Upper lobe of left lung (tissue), 6 donors: Measurements from ENCODE around the gene VDR. TPM values are rescaled to one million over a fixed set of nuclear protein-coding genes. Genes with fewer than 3 reads are reported as not detected.
A peak's percentile ranks its signal among the peaks of the same experiment; 100 is the strongest.

Source experiments
- ATAC-seq, 2 donors: fragments of 200-7000 bp; cut with Tn5 transposase; one replicate each; pipeline ENCODE4 v1.9.1; 2022; ENCODE audit warnings: mild to moderate bottlenecking in 2 of 2, moderate library complexity in 2 of 2; ENCODE audit not compliant: low FRiP score in 2 of 2
- DNase-seq, 2 donors: peaks; one replicate each; pipeline ENCODE4 v3.0.0-alpha.2; 2019 to 2020
- H3K27ac ChIP-seq, 4 donors: fragments of 200-600 bp; sonication (generic); one replicate each; pipeline ENCODE4 v1.5.1; 2016 to 2019
- H3K27me3 ChIP-seq, 4 donors: fragments of 200-600 bp; sonication (generic); one replicate each; pipeline ENCODE4 v1.5.1; 2017 to 2019
- H3K36me3 ChIP-seq, 4 donors: fragments of 200-600 bp; sonication (generic); one replicate each; pipeline ENCODE4 v1.5.1; 2016 to 2019
- H3K4me1 ChIP-seq, 4 donors: fragments of 200-600 bp; sonication (generic); one replicate each; pipeline ENCODE4 v1.5.1; 2018 to 2019
- H3K4me3 ChIP-seq, 4 donors: fragments of 200-600 bp; sonication (generic); one replicate each; pipeline ENCODE4 v1.5.1; 2017 to 2019; ENCODE audit warnings: mild to moderate bottlenecking in 2 of 4, moderate library complexity in 1 of 4
- H3K9me3 ChIP-seq, 4 donors: fragments of 200-600 bp; sonication (generic); one replicate each; pipeline ENCODE4 v1.5.1; 2018 to 2019
- EP300 ChIP-seq, 4 donors: sonication (generic); formaldehyde crosslinking; IDR thresholded peaks; one replicate each; pipeline ENCODE4 v1.5.1; 2017; ENCODE audit warnings: antibody characterized with exemption in 4 of 4, control low read depth in 2 of 4
- POLR2A ChIP-seq, 4 donors: fragments of 450-650 bp; IDR thresholded peaks; one replicate each; pipeline ENCODE4 v1.5.1; 2016 to 2017; ENCODE audit warnings: antibody characterized with exemption in 4 of 4, mild to moderate bottlenecking in 2 of 4
- POLR2AphosphoS5 ChIP-seq, 2 donors: sonication (generic); formaldehyde crosslinking; IDR thresholded peaks; one replicate each; pipeline ENCODE4 v1.5.1; 2017; ENCODE audit warnings: antibody characterized with exemption in 2 of 2
- WGBS, 2 donors: methylation state at CpG; one replicate each; pipeline ENCODE4 v1.1.5; 2017 to 2018; 5-methylcytosine and 5-hydroxymethylcytosine counted together
- total RNA-seq, 6 donors: library from RNA; depleted of rRNA in 4 of 6; stranded (reverse); fragments of >200 nt in 4 of 6; gene quantifications; one replicate each; pipeline versions ENCODE4 v1.1.0 to v1.2.1, GENCODE V29; 2016 to 2021
- TF ChIP-seq, protein P1 (sequence below), 6 experiments: fragments of 450-650 bp in 4 of 6; fragments of 200-600 bp in 2 of 6; sonication (generic) in 2 of 6; IDR thresholded peaks; one replicate each; pipeline ENCODE4 v1.5.1; 2016 to 2019; ENCODE audit warnings: antibody characterized with exemption in 6 of 6
- donor health status: DM: no; HTN: no; CAD: no; lungs with moderate emphysema.
- donor health status: DM: no; HTN: yes; CAD: no; lungs with severe emphysema.

Gene VDR
- total RNA-seq, 6 donors from 2014 or later, result 23.0 to 41.1 (median 27.5) TPM

DNA sequence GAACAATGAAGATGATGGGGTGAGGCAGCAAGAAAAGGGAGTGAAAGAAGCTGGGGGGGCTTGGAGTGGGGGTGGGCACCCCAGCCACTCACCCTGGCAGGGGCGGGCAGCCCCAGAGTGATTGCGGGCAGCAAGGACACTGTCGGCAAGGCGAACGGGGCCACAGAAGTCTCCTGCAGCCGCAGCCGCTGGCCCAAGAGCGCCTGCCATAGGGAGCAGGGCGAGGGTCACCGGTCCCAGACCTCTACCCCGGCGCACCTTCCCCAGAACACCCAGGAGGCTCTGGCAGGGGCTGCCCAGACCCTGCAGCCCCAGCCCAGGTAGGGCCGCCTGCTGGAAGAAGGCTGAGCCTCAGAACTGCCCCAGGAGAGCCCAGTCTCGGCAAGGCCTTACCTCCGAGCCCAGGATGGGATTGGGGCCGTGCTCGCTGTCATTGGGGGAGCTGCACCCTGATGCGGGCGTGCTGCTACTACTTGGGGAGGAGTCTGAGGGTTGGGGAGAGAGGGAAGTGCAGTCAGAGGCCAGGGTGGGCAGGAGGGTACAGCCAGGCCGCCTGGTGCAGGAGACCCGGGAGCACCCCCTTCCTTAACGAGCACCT is 108.9 kb downstream of the VDR start:
- no peak overlapping the region for H3K27ac ChIP-seq
- no peaks in the 10 kb centered on the region for H3K9me3 ChIP-seq
- TF ChIP-seq POLR2A (IDR thresholded peaks at IDR 0.05), result no peak
- TF ChIP-seq, protein P1, sequence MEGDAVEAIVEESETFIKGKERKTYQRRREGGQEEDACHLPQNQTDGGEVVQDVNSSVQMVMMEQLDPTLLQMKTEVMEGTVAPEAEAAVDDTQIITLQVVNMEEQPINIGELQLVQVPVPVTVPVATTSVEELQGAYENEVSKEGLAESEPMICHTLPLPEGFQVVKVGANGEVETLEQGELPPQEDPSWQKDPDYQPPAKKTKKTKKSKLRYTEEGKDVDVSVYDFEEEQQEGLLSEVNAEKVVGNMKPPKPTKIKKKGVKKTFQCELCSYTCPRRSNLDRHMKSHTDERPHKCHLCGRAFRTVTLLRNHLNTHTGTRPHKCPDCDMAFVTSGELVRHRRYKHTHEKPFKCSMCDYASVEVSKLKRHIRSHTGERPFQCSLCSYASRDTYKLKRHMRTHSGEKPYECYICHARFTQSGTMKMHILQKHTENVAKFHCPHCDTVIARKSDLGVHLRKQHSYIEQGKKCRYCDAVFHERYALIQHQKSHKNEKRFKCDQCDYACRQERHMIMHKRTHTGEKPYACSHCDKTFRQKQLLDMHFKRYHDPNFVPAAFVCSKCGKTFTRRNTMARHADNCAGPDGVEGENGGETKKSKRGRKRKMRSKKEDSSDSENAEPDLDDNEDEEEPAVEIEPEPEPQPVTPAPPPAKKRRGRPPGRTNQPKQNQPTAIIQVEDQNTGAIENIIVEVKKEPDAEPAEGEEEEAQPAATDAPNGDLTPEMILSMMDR (IDR thresholded peaks at IDR 0.05), result no peak
- TF ChIP-seq EP300 (IDR thresholded peaks at IDR 0.05), result no peak
- no peak for TF ChIP-seq POLR2AphosphoS5 (IDR thresholded peaks at IDR 0.05)
- no peak overlapping the region for H3K4me3 ChIP-seq
- DNase-seq (no peak), ATAC-seq (no peak)
- H3K36me3 ChIP-seq, result peaks cover 40 to 82% (median 76%) of the 10 kb centered on the region in 4 donors
- peaks cover 18 to 27% (median 20%) of the 10 kb centered on the region in 4 donors for H3K4me1 ChIP-seq
- no peaks in the 10 kb centered on the region for H3K27me3 ChIP-seq
- WGBS, 2 donors, result 91 to 95% methylated on average over 6 to 21 of the region's 22 CpGs

DNA sequence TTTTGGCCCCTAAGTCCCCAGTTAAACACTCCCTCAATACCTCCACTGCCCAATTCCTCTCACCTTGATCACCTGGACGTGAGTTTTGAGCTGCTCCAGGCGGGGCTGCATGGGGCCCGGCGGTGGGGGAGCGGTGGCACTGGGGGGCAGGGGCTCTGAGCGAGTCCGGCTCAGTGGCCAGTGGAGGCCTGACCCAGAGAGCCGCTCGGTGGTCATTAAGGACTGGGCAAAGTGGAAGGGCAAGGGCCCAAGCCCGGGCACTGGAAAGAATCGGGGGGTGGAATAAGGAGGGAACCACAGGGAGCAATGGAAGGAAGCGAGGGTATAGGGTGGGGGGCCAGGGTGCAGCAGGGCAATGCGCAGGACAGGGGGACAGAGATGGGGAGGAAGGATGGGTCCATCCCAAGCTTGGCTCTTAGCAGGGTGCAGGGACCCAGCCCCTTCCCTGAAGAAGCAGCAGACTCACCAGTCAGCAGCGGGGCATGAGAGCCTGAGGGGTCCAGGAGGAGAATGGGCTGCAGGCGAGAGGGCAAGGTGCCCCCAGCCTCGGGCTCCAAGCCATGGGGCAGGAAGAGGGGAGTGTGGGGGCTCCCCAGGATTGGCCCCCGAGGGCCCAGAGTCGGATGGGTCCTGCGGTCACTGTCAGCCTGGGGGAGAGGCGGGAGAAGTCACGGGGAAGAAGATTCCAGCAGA is 109.5 kb downstream of the VDR start:
- Histone ChIP-seq H3K27ac (peak overlapping the region in 2 of 4 donors; percentile 15 to 34), H3K9me3 (no peaks in the 10 kb centered on the region), H3K4me1 (peaks cover 12 to 21% (median 13%) of the 10 kb centered on the region in 4 donors), H3K27me3 (no peaks in the 10 kb centered on the region), H3K4me3 (no peak overlapping the region), H3K36me3 (peaks cover 40 to 89% (median 82%) of the 10 kb centered on the region in 4 donors)
- no peak for ATAC-seq
- 92 to 96% methylated on average over 18 to 21 of the region's 21 CpGs for WGBS, 2 donors
- TF ChIP-seq, protein P1 (IDR thresholded peaks at IDR 0.05), result no peak
- TF ChIP-seq POLR2A (IDR thresholded peaks at IDR 0.05) (no peak), POLR2AphosphoS5 (IDR thresholded peaks at IDR 0.05) (no peak), EP300 (IDR thresholded peaks at IDR 0.05) (no peak)
- no peak for DNase-seq

GRCh38 chr12:47794679-47795078 is 110.1 kb downstream of the VDR start:
- H3K27me3 ChIP-seq, result no peaks in the 10 kb centered on the region
- no peak overlapping the region for H3K4me3 ChIP-seq
- 97 to 100% methylated on average over 4 to 9 of the region's 9 CpGs for WGBS, 2 donors
- DNase-seq (no peak), ATAC-seq (no peak)
- H3K4me1 ChIP-seq, result peaks cover 6 to 15% (median 7%) of the 10 kb centered on the region in 4 donors
- peak overlapping the region in 2 of 4 donors; percentile 15 to 34 for H3K27ac ChIP-seq
- TF ChIP-seq POLR2AphosphoS5 (IDR thresholded peaks at IDR 0.05) (no peak), POLR2A (IDR thresholded peaks at IDR 0.05) (no peak), EP300 (IDR thresholded peaks at IDR 0.05) (no peak)
- TF ChIP-seq, protein P1 (IDR thresholded peaks at IDR 0.05), result no peak
- peaks cover 46 to 94% (median 88%) of the 10 kb centered on the region in 4 donors for H3K36me3 ChIP-seq
- H3K9me3 ChIP-seq, result no peaks in the 10 kb centered on the region

DNA sequence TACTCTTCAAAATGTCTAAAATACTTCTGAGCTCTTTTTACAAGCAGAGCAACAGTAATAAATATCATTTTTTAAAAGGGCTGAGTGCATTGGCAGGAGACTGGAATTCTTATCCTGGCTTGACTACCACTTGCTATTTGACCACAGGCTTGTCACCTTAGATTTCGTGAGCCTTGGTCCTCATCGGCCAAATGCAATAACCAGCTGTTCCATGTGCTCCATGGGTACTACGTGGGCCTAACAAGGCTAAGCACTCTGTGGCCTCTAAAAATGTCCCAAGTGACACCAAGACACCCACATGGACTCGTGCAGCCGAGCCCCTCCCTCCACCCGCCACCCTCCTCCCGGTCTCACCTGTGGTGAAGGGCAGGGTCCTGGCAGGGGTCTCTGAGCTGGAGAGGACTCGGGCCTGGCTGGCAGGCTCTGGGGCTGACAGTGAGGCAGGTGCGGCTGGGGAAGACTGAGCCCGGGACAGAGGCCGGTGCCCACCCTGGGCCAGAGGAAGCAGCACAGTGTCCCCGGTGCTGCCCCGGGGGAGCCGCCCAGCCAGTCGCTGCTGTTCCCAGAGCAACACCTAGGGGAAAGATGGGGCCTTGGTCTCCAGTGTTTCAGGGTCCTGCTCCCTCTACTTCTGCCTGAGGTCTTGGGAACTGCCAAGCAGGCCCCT is 111.6 kb downstream of the VDR start:
- WGBS, 2 donors, result 89 to 93% methylated on average over 3 to 15 of the region's 15 CpGs
- DNase-seq (peak in 1 of 2 donors; percentile 70), ATAC-seq (no peak)
- H3K27ac ChIP-seq, result no peak overlapping the region
- H3K4me3 ChIP-seq, result no peak overlapping the region
- peaks cover 56 to 100% (median 96%) of the 10 kb centered on the region in 4 donors for H3K36me3 ChIP-seq
- H3K27me3 ChIP-seq, result no peaks in the 10 kb centered on the region
- H3K9me3 ChIP-seq, result no peaks in the 10 kb centered on the region
- H3K4me1 ChIP-seq, result peaks cover 0 to 2% (median 0%) of the 10 kb centered on the region in 4 donors
- TF ChIP-seq, protein P1 (IDR thresholded peaks at IDR 0.05), result no peak
- TF ChIP-seq POLR2AphosphoS5 (IDR thresholded peaks at IDR 0.05) (no peak), POLR2A (IDR thresholded peaks at IDR 0.05) (no peak)
